H1 (cell line): Measurements from ENCODE around the gene MPRIP.

Source experiments
- BACH1 ChIP-seq: IDR thresholded peaks from 2 replicates; pipeline ENCODE4 v1.6.1; 2012; ENCODE audit warnings: low read length, improper control_type of control experiment
- CHD2 ChIP-seq: IDR thresholded peaks from 2 replicates; pipeline ENCODE4 v1.6.1; 2012; ENCODE audit warnings: low read length, improper control_type of control experiment
- EZH2 ChIP-seq: fragments of 200-600 bp; sonication (generic); IDR thresholded peaks from 2 replicates; pipeline ENCODE4 v1.7.1; 2012; ENCODE audit warnings: low read depth, mild to moderate bottlenecking, moderate library complexity, low read length, inconsistent platforms; ENCODE audit not compliant: severe bottlenecking
- JUN ChIP-seq: IDR thresholded peaks from 2 replicates; pipeline ENCODE4 v1.6.1; 2011; ENCODE audit warnings: low read depth, mild to moderate bottlenecking, improper control_type of control experiment, low read length
- JUND ChIP-seq: IDR thresholded peaks from 2 replicates; pipeline ENCODE4 v1.6.1; 2011; ENCODE audit warnings: mild to moderate bottlenecking, improper control_type of control experiment, low read length
- MAFK ChIP-seq: IDR thresholded peaks from 2 replicates; pipeline ENCODE4 v1.6.1; 2012; ENCODE audit warnings: low read depth, mild to moderate bottlenecking, improper control_type of control experiment, low read length
- POLR2A ChIP-seq, 2 experiments: IDR thresholded peaks; 1 replicate in 1 of 2; 2 replicates in 1 of 2; pipeline ENCODE4 v1.6.1; 2011; ENCODE audit warnings: low read depth in 2 of 2, low read length in 2 of 2, mild to moderate bottlenecking in 2 of 2; ENCODE audit errors: control extremely low read depth in 1 of 2
- RAD21 ChIP-seq, 2 experiments: IDR thresholded peaks in 1 of 2; conservative IDR thresholded peaks in 1 of 2; 2 replicates each; pipeline ENCODE4 v1.6.1; 2011; ENCODE audit warnings: low read depth in 2 of 2, low read length in 2 of 2, improper control_type of control experiment in 1 of 2, inconsistent platforms in 1 of 2, mild to moderate bottlenecking in 1 of 2, moderate library complexity in 1 of 2
- SUZ12 ChIP-seq: fragments of 200-600 bp; sonication (generic); IDR thresholded peaks from 2 replicates; pipeline ENCODE4 v1.6.1; 2012; ENCODE audit warnings: mild to moderate bottlenecking, inconsistent platforms, low read length, moderate library complexity, mixed read lengths
- TEAD4 ChIP-seq: IDR thresholded peaks from 2 replicates; pipeline ENCODE4 v1.6.1; 2012; ENCODE audit warnings: low read depth, low read length, inconsistent platforms, mixed read lengths
- ZNF274 ChIP-seq: IDR thresholded peaks from 2 replicates; pipeline ENCODE4 v1.7.0; 2012; ENCODE audit warnings: low read length, borderline replicate concordance; ENCODE audit errors: extremely low read depth
- TF ChIP-seq, protein P1 (sequence below), 3 experiments: IDR thresholded peaks; 1 replicate in 2 of 3; 2 replicates in 1 of 3; pipeline versions ENCODE4 v1.5.1 to v1.6.1; 2011; ENCODE audit warnings: low read length in 3 of 3, mild to moderate bottlenecking in 3 of 3, inconsistent platforms in 2 of 3, low read depth in 1 of 3, moderate library complexity in 1 of 3; ENCODE audit not compliant: insufficient read depth in 1 of 3; ENCODE audit errors: control extremely low read depth in 1 of 3

DNA sequence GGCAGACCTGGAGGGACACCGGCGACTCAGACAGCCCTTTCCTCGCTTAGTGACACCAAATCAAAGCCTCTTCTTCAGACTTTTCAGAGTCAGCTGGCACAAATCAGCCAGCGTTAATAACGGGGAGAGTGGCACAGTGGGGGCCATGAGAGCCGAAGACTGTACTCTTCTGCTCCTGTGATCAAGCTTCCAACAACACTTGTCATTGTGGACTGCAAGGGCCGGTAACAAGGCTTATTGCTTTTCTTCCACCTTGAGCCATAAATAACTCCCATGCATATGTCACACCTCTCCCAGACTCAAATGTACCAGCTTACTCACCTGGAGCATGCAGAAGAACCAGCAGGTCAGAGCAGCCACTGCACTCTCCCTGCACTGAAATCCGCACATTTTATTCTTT is 181.9 kb downstream of the MPRIP start:
- TF ChIP-seq ZNF274 (no peak), JUND (no peak), EZH2 (no peak), TEAD4 (no peak), CHD2 (no peak), BACH1 (no peak), JUN (no peak), RAD21 (IDR thresholded peaks at IDR 0.05 in 1 of 2, conservative IDR thresholded peaks at IDR 0.05 in 1 of 2; ENCODE audit: low read depth in 2 of 2, low read length in 2 of 2) (no peak), SUZ12 (no peak), POLR2A (IDR thresholded peaks at IDR 0.05; ENCODE audit: control extremely low read depth in 1 of 2, low read depth in 2 of 2, low read length in 2 of 2) (no peak), MAFK (no peak)
- TF ChIP-seq, protein P1, sequence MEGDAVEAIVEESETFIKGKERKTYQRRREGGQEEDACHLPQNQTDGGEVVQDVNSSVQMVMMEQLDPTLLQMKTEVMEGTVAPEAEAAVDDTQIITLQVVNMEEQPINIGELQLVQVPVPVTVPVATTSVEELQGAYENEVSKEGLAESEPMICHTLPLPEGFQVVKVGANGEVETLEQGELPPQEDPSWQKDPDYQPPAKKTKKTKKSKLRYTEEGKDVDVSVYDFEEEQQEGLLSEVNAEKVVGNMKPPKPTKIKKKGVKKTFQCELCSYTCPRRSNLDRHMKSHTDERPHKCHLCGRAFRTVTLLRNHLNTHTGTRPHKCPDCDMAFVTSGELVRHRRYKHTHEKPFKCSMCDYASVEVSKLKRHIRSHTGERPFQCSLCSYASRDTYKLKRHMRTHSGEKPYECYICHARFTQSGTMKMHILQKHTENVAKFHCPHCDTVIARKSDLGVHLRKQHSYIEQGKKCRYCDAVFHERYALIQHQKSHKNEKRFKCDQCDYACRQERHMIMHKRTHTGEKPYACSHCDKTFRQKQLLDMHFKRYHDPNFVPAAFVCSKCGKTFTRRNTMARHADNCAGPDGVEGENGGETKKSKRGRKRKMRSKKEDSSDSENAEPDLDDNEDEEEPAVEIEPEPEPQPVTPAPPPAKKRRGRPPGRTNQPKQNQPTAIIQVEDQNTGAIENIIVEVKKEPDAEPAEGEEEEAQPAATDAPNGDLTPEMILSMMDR (IDR thresholded peaks at IDR 0.05; ENCODE audit: control extremely low read depth in 1 of 3, insufficient read depth in 1 of 3, low read depth in 1 of 3, low read length in 3 of 3), result no peak
